ENCODE measurements around the gene NEK7. TPM values are rescaled to one million over a fixed set of nuclear protein-coding genes. Genes with fewer than 3 reads are reported as not detected.

NEK7 gene
- total and polyA plus RNA-seq, 2 of the 8 experiments (the other 6 are each of a cell fraction or from before 2014, with no cell fraction given) = 5.1 to 10.0 TPM

- no peak overlapping the region for H4K8ac ChIP-seq (ENCODE audit: extremely low read depth, insufficient read depth, low read length)
- H3K79me1 ChIP-seq (ENCODE audit: low read depth, low read length) = no peaks in the 10 kb centered on the region
- 40% methylated on average over 1 of the region's 1 CpG; no CpG with 5 or more reads in 1 of the 2 experiments for WGBS, 2 experiments (ENCODE audit: extremely low coverage in 1 of 2, insufficient coverage in 1 of 2, insufficient read length in 1 of 2, insufficient replicate concordance in 2 of 2, low coverage in 1 of 2, low lambda C conversion rate in 2 of 2, missing lambda C conversion rate in 1 of 2)
- no peaks in the 10 kb centered on the region for H3K23me2 ChIP-seq (ENCODE audit: low read depth, low read length)
- no peaks in the 10 kb centered on the region for H3K79me2 ChIP-seq (ENCODE audit: control insufficient read depth in 1 of 2, insufficient read depth in 2 of 2, low read length in 2 of 2)
- ChIA-PET POLR2A (ENCODE audit: partially characterized antibody) (no interaction called here), CTCF (ENCODE audit: partially characterized antibody) (no interaction called here)
- H2BK15ac ChIP-seq (ENCODE audit: low read length) = no peak overlapping the region
- FAIRE-seq (no peak), DNase-seq (ENCODE audit: low read depth in 1 of 2, low spot score in 2 of 2) (no peak)
- no peak overlapping the region for H3K4me3 ChIP-seq (ENCODE audit: extremely low read depth in 1 of 4, insufficient read depth in 2 of 4, low read depth in 3 of 4, low read length in 4 of 4)
- no peak overlapping the region for H4K91ac ChIP-seq (replicated peaks; ENCODE audit: insufficient read length, low read length)
- H2BK120ac ChIP-seq (replicated peaks; ENCODE audit: low read depth, low read length) = no peak overlapping the region
- H3K4me2 ChIP-seq (ENCODE audit: insufficient read depth in 1 of 2, low read depth in 2 of 2, low read length in 2 of 2) = no peak overlapping the region
- H3K9ac ChIP-seq (replicated peaks in 1 of 4; ENCODE audit: extremely low read depth in 1 of 4, low read depth in 3 of 4, low read length in 3 of 4) = no peak overlapping the region
- H3K4me1 ChIP-seq (replicated peaks in 1 of 4; ENCODE audit: control insufficient read depth in 3 of 4, insufficient read depth in 4 of 4, low read length in 3 of 4) = no peaks in the 10 kb centered on the region
- no peak for TF ChIP-seq POU5F1 (IDR thresholded peaks at IDR 0.05; ENCODE audit: low read depth, low read length)
- no peak overlapping the region for H2BK12ac ChIP-seq (ENCODE audit: low read depth, low read length)
- no peaks in the 10 kb centered on the region for H4K20me1 ChIP-seq (replicated peaks in 1 of 2; ENCODE audit: control insufficient read depth in 1 of 2, insufficient read depth in 2 of 2, low read length in 2 of 2)
- no peak overlapping the region for H4K5ac ChIP-seq (ENCODE audit: insufficient read length, low read depth, low read length)
- H3K23ac ChIP-seq (ENCODE audit: insufficient read length) = no peak overlapping the region
- no peaks in the 10 kb centered on the region for H3K27me3 ChIP-seq (replicated peaks in 1 of 4; ENCODE audit: control insufficient read depth in 3 of 4, extremely low read depth in 1 of 4, insufficient read depth in 3 of 4, low read length in 3 of 4)
- H3K27ac ChIP-seq (ENCODE audit: low read depth, low read length) = no peak overlapping the region
- H2BK20ac ChIP-seq (ENCODE audit: low read length) = no peak overlapping the region
- H2AFZ ChIP-seq (ENCODE audit: low read length) = no peak overlapping the region
- H2AK5ac ChIP-seq (ENCODE audit: low read depth, low read length) = no peak overlapping the region
- no peak overlapping the region for H3K18ac ChIP-seq (ENCODE audit: extremely low read depth, low read length)
- H3K4ac ChIP-seq (replicated peaks; ENCODE audit: insufficient read length, low read depth, low read length) = no peak overlapping the region
- no peak overlapping the region for H3K56ac ChIP-seq (replicated peaks; ENCODE audit: insufficient read length, low read depth, low read length)
- H3K9me3 ChIP-seq (ENCODE audit: insufficient read depth in 2 of 2, low read depth in 1 of 2, low read length in 1 of 2) = no peaks in the 10 kb centered on the region
- no peak overlapping the region for H2BK5ac ChIP-seq (ENCODE audit: low read depth, low read length)
- no peaks in the 10 kb centered on the region for H3K36me3 ChIP-seq (ENCODE audit: control insufficient read depth in 2 of 4, insufficient read depth in 4 of 4, low read length in 3 of 4)
- H3K14ac ChIP-seq (ENCODE audit: insufficient read length) = no peak overlapping the region
Measured at GRCh38 chr1:198270273-198270828, 113.6 kb downstream of the NEK7 start.

All from H1 (cell line).